Transverse colon (tissue), 3 donors: Measurements from ENCODE around the gene CES3.

Experiments
- EP300 ChIP-seq: sonication (generic); formaldehyde crosslinking; IDR thresholded peaks from one replicate; pipeline ENCODE4 v1.6.1; 2017; ENCODE audit warnings: antibody characterized with exemption, low read depth
- POLR2A ChIP-seq: fragments of 450-650 bp; IDR thresholded peaks from one replicate; pipeline ENCODE4 v1.6.1; 2016; ENCODE audit warnings: antibody characterized with exemption, mild to moderate bottlenecking, moderate library complexity
- TF ChIP-seq, protein P1 (sequence below), 5 experiments: fragments of 200-600 bp in 3 of 5; fragments of 450-650 bp in 2 of 5; sonication (generic) in 3 of 5; IDR thresholded peaks; 1 replicate in 2 of 5; 2 replicates in 3 of 5; pipeline ENCODE4 v1.5.1; 2016 to 2017; ENCODE audit warnings: antibody characterized with exemption in 5 of 5, inconsistent platforms in 3 of 5, mild to moderate bottlenecking in 2 of 5, moderate library complexity in 1 of 5

DNA sequence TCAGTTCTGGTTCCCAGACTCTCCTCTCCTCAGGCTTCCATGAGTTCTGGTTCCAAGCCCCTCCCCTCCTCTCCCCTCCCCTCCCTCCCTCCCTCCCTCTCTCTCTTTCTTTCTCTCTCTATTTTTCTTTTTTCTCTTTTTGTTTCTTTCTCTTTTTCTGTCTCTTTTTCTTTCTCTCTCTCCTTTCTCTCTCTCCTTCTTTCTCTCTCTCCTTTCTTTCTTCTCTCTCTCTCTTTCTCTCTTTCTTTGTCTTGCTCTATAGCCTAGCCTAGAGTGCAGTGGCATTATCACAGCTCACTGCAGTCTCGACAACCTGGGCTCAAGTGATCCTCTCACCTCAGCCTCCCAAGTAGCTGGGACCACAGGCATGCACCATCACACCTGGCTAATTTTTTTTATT, 796 bp upstream of the CES3 start:
- TF ChIP-seq, protein P1, sequence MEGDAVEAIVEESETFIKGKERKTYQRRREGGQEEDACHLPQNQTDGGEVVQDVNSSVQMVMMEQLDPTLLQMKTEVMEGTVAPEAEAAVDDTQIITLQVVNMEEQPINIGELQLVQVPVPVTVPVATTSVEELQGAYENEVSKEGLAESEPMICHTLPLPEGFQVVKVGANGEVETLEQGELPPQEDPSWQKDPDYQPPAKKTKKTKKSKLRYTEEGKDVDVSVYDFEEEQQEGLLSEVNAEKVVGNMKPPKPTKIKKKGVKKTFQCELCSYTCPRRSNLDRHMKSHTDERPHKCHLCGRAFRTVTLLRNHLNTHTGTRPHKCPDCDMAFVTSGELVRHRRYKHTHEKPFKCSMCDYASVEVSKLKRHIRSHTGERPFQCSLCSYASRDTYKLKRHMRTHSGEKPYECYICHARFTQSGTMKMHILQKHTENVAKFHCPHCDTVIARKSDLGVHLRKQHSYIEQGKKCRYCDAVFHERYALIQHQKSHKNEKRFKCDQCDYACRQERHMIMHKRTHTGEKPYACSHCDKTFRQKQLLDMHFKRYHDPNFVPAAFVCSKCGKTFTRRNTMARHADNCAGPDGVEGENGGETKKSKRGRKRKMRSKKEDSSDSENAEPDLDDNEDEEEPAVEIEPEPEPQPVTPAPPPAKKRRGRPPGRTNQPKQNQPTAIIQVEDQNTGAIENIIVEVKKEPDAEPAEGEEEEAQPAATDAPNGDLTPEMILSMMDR (IDR thresholded peaks at IDR 0.05): no peak
- TF ChIP-seq POLR2A (no peak), EP300 (no peak)
